HG02763 (cell line): ENCODE measurements around the gene ITGAE.
"Not testable (repeated sequence)": the region's sequence is repeated elsewhere in the genome, so short reads cannot be mapped to it uniquely, and the experiment has no call there.

Source experiments
- ATAC-seq: cut with Tn5 transposase; IDR thresholded peaks from one replicate; pipeline ENCODE4 v1.9.1; 2021; ENCODE audit warnings: mild to moderate bottlenecking, moderate library complexity; ENCODE audit not compliant: unreplicated experiment

ITGAE gene

DNA sequence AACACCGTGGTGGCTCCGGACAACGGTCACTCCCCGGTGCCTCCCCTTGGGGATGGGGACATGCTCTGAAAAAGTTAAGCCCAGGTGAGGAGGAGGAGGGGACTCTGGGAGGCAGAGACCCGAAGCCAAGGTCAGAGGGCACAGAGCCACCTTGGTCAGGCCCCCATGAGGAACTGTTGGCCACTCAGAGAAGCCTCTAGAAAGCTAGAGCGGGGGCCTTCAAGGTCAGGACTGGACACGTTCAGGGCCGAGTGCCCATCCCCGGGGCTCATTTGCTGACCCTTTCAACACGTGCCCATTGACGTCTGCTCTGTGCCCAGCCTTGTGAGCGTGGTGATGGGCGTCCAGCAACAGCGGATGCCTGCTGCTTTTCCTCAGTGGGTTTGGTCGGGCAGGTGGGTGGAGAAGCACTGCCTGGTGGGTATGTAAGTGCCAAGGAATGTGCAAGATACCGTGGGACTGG, 39.0 kb downstream of the ITGAE start:
- ATAC-seq: no peak

- no peak for ATAC-seq
Observed at GRCh38 chr17:3761036-3761917, 39.7 kb downstream of the ITGAE start.

DNA sequence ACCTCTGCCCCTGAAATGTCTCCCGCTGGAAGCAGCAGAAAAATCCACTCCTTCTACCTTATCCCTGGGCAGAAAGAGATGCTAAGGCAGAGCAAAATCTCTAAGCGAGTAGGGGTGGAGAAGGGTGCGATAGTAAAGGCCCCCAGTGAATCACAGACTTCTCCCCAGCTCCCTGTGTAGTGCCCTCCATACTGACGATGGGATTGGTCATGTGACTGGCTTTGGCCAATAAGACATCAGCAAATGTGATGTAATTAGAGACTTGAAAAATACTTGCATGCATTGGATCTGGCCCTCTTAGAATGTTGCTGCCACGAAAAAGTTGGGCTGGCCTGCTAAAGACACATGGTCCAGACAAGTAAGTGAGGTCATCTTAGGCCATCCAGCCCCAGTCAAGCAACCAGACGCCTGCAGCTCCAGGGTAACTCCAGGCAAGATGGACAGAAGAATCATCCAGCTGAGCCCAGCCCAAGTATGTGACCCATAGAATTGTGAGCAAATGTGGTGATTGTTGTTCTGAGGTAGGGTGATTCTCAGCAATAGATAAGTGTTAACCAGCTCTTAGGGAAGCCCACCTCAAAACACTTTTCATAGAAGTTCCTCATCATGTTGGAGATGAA, 41.3 kb downstream of the ITGAE start:
- no peak for ATAC-seq

DNA sequence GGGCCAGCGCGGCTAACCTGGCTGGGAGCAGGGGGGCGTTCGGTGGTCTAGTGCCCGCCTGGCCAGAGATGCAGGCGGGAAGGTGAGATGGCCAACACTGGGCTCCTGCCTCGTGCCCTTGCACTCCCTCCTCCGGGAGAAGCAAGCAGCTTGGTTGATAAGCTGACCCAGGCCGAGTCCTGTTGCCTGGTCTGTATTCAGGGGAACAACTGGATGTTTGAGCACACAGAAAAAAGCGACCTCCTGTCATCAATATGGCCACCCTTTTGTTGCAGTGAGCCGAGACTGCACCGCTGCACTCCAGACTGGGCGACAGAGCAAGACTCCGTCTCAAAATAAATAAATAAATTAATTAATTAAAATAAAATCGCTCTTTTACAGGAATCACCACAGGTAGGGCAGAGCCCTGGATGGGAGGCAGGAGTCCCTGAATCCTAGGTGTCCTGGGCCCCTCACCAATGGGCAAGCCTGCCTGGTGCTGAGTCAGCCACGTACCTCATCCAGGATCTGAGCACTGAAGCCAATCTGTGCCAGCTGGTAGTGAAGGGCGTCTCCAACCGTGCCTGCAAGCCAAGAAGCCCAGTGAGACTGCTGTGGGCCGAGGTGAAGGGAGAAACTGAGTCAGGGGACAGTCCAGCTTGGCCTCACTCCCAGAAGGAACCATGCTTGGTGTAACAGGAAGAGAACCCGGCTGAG, 45.5 kb downstream of the ITGAE start:
- no peak for ATAC-seq

DNA sequence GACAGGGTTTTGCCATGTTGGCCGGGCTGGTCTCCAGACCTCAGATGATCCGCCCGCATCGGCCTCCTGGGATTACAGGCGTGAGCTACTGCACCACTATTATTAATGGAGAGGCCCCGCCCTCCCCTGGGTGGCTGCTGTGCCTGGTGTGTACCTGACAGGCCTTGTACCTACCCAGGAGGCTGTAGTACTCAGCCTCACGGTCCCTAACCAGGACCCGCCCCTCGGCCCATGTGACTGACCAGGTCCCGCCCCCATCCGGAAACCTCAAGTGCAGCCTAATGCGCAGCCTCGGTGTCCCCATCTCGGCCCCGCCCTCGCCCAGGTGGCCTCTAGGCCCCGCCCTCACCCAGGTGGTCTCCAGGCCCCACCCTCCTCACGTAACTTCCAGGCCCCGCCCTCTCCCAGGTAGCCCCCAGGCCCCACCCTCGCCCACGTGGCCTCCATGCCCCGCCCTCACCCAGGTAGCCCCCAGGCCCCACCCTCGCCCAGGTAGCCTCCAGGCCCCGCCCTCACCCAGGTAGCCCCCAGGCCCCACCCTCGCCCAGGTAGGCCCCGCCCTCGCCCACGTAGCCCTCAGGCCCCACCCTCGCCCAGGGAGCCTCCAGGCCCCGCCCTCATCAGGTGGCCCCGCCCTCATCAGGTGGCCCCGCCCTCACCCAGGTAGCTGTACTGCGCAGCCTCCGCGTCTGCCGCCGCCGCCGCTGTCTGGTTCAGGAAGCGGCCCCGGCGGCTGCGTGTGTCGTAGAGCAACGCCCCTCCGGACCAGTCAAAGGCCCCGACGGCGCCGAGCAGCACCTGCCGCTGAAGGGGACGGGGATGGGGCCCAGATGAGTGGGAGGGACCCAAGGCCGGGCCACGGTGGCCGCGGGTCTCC, 46.3 kb downstream of the ITGAE start:
- no peak for ATAC-seq

DNA sequence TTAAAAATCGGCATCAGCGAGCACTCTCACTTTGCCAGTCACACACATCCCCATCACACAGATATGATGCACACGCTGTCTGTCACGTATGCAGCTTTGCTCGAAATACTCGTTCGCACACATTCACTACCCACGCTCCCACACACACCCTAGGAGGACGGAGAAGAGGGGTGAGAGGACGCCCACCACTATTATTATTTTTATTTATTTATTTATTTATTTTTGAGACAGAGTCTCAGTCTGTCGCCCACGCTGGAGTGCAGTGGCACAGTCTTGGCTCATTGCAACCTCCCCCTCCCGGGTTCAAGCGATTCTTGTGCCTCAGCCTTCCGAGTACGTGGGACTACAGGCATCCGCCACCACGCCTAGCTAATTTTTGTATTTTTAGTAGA, 46.9 kb downstream of the ITGAE start:
- ATAC-seq: no peak

GRCh38 chr17:3753624-3754023, 47.4 kb downstream of the ITGAE start:
- ATAC-seq: no peak

DNA sequence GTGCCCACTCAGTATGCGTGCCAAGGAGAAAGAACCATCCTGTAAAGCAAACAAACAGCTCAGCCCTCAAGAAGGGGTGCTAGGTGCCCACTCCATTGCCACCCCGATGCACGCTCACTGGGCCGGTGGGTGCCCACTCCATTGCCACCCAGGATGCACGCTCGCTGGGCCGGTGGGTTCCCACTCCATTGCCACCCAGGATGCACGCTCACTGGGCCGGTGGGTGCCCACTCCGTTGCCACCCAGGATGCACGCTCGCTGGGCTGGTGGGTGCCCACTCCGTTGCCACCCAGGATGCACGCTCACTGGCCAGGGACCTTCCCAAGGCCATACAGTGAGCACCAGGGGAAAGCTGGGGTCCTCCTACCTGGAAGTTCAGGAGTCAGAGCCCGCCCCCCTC, 49.2 kb downstream of the ITGAE start:
- no peak for ATAC-seq

DNA sequence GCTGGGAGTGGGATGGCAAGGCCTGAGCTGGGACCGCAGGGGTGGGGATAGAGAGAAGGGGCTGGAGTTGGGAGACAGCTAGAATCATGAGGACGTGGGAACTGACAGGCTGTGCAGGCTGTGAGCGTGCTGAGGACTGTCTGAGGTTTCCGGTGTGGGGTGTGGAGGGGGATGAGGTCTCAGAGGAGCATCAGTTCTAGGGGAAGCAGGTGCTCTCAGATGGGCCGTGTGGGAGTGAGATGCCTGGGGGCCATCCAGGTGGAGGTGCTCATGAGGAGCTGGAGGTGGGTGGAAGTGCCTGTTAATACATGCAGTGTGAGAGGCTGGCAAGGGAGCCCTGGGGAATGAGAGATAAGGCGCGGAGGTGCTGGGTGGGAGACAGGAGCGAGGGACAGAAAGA, 50.1 kb downstream of the ITGAE start:
- no peak for ATAC-seq

DNA sequence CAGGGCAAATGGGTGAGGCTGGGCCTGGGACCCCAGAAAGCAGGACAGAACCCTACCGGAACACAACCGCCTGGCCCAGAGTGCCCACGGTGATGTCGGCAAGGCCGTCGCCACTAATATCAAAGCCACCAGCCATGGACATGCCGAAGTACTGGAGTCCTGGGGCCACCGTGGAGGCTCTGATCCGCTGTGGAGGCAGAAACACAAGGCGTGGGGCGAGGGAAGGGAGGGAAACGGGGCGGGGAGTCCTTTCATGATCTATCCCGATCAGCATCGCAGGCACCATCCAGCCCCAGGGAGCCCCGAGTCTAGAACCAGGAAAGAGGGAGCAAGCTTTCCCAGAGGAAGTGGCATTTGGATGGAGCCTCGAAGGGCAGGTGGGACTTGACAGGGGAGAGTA, 50.7 kb downstream of the ITGAE start:
- ATAC-seq: no peak

GRCh38 chr17:3748576-3748975, 52.4 kb downstream of the ITGAE start:
- ATAC-seq: no peak

- no peak for ATAC-seq
Observed at GRCh38 chr17:3747805-3748204, 53.2 kb downstream of the ITGAE start.

- ATAC-seq: no peak
Observed at GRCh38 chr17:3745071-3745470, 55.9 kb downstream of the ITGAE start.

- ATAC-seq: no peak
Observed at GRCh38 chr17:3744014-3744413, 57.0 kb downstream of the ITGAE start.

GRCh38 chr17:3740611-3741073, 60.3 kb downstream of the ITGAE start:
- no peak for ATAC-seq

- no peak for ATAC-seq
Observed at GRCh38 chr17:3739422-3740124, 61.4 kb downstream of the ITGAE start.

GRCh38 chr17:3738562-3739295, 62.3 kb downstream of the ITGAE start:
- no peak for ATAC-seq

DNA sequence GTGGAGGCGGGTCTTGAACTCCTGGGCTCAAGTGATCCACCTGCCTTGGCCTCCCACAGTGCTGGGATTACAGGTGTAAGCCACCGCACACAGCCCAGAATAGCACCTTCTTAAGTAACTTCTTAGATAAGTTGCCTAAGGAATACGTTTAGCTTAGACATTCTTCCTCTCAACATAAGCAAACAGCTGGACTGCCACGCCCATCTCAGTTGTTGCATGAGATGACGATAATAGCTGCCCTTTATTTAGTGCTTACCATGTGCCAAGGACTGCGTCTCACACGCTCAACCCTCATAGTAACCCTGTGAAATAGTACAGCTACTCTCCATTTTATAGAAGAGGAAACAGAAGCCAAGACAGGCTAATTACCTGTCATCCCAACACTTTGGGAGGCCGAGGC, 65.5 kb downstream of the ITGAE start:
- no peak for ATAC-seq

GRCh38 chr17:3734911-3735276, 66.1 kb downstream of the ITGAE start:
- ATAC-seq: not testable (repeated sequence)
